Loucy (cell line): ENCODE results near the gene ZFHX3.
A peak's percentile ranks its signal among the peaks of the same experiment; 100 is the strongest.

Source experiments
- H2AFZ ChIP-seq: fragments of 200-600 bp; sonication (generic); 2 replicates; pipeline ENCODE4 v1.6.0; 2016; ENCODE audit warnings: antibody characterized with exemption, mild to moderate bottlenecking, low read length, moderate library complexity
- H3F3A ChIP-seq: fragments of 200-600 bp; 2 replicates; pipeline ENCODE4 v1.6.0; 2016; ENCODE audit warnings: antibody characterized with exemption, low read depth, mild to moderate bottlenecking
- H3K27me3 ChIP-seq: fragments of 200-600 bp; sonication (generic); 2 replicates; pipeline ENCODE4 v1.6.1; 2014; ENCODE audit warnings: low read length, mild to moderate bottlenecking; ENCODE audit not compliant: insufficient read depth, poor library complexity, severe bottlenecking
- H3K36me3 ChIP-seq: fragments of 200-600 bp; sonication (generic); 2 replicates; pipeline ENCODE4 v1.6.1; 2016; ENCODE audit warnings: low read length; ENCODE audit not compliant: insufficient read depth
- H3K4me1 ChIP-seq: fragments of 200-600 bp; sonication (generic); 2 replicates; pipeline ENCODE4 v1.5.1; 2014; ENCODE audit warnings: low read length, mild to moderate bottlenecking; ENCODE audit not compliant: insufficient read depth, poor library complexity, severe bottlenecking
- H3K4me2 ChIP-seq: fragments of 200-600 bp; sonication (generic); 2 replicates; pipeline ENCODE4 v1.6.0; 2014; ENCODE audit warnings: antibody characterized with exemption, low read length, low read depth, mild to moderate bottlenecking; ENCODE audit not compliant: poor library complexity, severe bottlenecking
- H3K4me3 ChIP-seq: fragments of 200-600 bp; sonication (generic); 2 replicates; pipeline ENCODE4 v1.5.1; 2014; ENCODE audit warnings: low read length, mild to moderate bottlenecking, mixed read lengths; ENCODE audit not compliant: poor library complexity, severe bottlenecking
- H3K79me2 ChIP-seq: fragments of 200-600 bp; sonication (generic); 2 replicates; pipeline ENCODE4 v1.6.1; 2014; ENCODE audit warnings: low read length; ENCODE audit not compliant: insufficient read depth
- H3K9ac ChIP-seq: fragments of 200-600 bp; sonication (generic); 2 replicates; pipeline ENCODE4 v1.6.0; 2014; ENCODE audit warnings: mild to moderate bottlenecking, low read depth, low read length, moderate library complexity; ENCODE audit not compliant: poor library complexity, severe bottlenecking
- H3K9me2 ChIP-seq: fragments of 200-600 bp; sonication (generic); replicated peaks from 2 replicates; pipeline ENCODE4 v1.6.1; 2016; ENCODE audit warnings: low read depth, low read length, mixed read lengths
- H3K9me3 ChIP-seq: fragments of 200-600 bp; sonication (generic); 2 replicates; pipeline ENCODE4 v1.6.1; 2014; ENCODE audit warnings: mild to moderate bottlenecking, antibody characterized with exemption, low read length, low read depth; ENCODE audit not compliant: insufficient read depth
- H4K20me1 ChIP-seq: fragments of 200-600 bp; sonication (generic); 2 replicates; pipeline ENCODE4 v1.6.0; 2014; ENCODE audit warnings: antibody characterized with exemption, low read length, mild to moderate bottlenecking; ENCODE audit not compliant: insufficient read depth, poor library complexity, severe bottlenecking
- EZH2phosphoT487 ChIP-seq: fragments of 200-600 bp; IDR thresholded peaks from 2 replicates; pipeline ENCODE4 v1.6.1; 2018; ENCODE audit warnings: antibody characterized with exemption, mild to moderate bottlenecking, moderate library complexity, borderline replicate concordance
- TF ChIP-seq, protein P1 (sequence below): fragments of 200-600 bp; sonication (generic); conservative IDR thresholded peaks from 2 replicates; pipeline ENCODE4 v1.5.1; 2014; ENCODE audit warnings: mild to moderate bottlenecking, antibody characterized with exemption, low read length

Gene ZFHX3

DNA sequence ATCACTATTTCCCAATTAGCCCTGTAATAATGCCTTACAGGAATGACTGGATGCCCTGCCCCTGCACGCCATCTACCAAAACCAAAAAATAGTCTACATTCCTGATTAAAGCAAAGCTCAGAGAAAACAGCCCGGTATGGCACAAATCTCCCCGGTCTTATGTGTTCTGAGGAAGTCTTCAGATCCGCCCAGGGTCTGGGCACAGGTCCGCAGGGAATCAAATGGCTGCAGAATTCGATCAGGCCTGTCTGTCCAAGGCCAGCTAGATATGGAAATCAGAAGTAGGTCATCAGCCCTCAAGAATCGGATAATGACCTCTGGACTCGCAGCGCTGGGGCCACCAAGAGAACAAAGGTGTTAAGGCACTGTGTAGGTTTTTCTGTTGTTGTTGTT, 171.0 kb downstream of the ZFHX3 start:
- Histone ChIP-seq H2AFZ (no peak overlapping the region), H3K36me3 (no peaks in the 10 kb centered on the region), H3K4me1 (peaks cover 69% of the 10 kb centered on the region), H3K27me3 (no peaks in the 10 kb centered on the region), H3K79me2 (peaks cover 9% of the 10 kb centered on the region; the same call in 1 of the 2 replicates), H3K9me3 (no peaks in the 10 kb centered on the region), H3K4me2 (peak overlapping the region; percentile 68), H3K4me3 (peak overlapping the region; percentile 47), H3K9me2 (no peaks in the 10 kb centered on the region), H3F3A (peaks cover 17% of the 10 kb centered on the region; the same call in 1 of the 2 replicates), H4K20me1 (no peaks in the 10 kb centered on the region), H3K9ac (peak overlapping the region; percentile 76)
- no peak for TF ChIP-seq EZH2phosphoT487
- TF ChIP-seq, protein P1, sequence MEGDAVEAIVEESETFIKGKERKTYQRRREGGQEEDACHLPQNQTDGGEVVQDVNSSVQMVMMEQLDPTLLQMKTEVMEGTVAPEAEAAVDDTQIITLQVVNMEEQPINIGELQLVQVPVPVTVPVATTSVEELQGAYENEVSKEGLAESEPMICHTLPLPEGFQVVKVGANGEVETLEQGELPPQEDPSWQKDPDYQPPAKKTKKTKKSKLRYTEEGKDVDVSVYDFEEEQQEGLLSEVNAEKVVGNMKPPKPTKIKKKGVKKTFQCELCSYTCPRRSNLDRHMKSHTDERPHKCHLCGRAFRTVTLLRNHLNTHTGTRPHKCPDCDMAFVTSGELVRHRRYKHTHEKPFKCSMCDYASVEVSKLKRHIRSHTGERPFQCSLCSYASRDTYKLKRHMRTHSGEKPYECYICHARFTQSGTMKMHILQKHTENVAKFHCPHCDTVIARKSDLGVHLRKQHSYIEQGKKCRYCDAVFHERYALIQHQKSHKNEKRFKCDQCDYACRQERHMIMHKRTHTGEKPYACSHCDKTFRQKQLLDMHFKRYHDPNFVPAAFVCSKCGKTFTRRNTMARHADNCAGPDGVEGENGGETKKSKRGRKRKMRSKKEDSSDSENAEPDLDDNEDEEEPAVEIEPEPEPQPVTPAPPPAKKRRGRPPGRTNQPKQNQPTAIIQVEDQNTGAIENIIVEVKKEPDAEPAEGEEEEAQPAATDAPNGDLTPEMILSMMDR, result no peak

DNA sequence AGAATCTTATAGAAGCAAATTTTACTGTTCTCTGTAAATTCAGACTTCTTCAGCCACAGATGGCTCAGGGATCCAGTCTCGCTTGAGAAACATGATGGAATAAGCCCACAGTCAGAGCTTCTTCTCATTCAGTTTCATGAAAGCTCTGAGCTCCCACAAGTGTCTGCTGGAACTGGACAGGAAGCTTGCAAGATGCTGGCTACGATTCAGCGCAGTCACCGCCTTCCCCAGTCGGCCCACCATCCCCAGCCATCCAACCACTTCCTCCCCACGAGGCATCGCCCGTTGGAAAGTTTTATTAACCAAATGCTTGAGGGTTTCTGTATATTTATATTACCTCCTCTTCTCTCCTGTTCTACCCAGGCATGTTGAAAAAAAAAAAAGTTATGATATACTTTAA, 171.7 kb downstream of the ZFHX3 start:
- Histone ChIP-seq H3F3A (peaks cover 17% of the 10 kb centered on the region; the same call in 1 of the 2 replicates), H4K20me1 (no peaks in the 10 kb centered on the region), H3K79me2 (peaks cover 9% of the 10 kb centered on the region; the same call in 1 of the 2 replicates), H3K9me2 (no peaks in the 10 kb centered on the region), H3K9me3 (no peaks in the 10 kb centered on the region), H3K4me3 (peak overlapping the region; percentile 47), H2AFZ (no peak overlapping the region), H3K36me3 (no peaks in the 10 kb centered on the region), H3K4me1 (peaks cover 67% of the 10 kb centered on the region), H3K9ac (peak overlapping the region; percentile 76), H3K27me3 (no peaks in the 10 kb centered on the region), H3K4me2 (peak overlapping the region; percentile 68)
- TF ChIP-seq, protein P1, result no peak
- TF ChIP-seq EZH2phosphoT487, result no peak

DNA sequence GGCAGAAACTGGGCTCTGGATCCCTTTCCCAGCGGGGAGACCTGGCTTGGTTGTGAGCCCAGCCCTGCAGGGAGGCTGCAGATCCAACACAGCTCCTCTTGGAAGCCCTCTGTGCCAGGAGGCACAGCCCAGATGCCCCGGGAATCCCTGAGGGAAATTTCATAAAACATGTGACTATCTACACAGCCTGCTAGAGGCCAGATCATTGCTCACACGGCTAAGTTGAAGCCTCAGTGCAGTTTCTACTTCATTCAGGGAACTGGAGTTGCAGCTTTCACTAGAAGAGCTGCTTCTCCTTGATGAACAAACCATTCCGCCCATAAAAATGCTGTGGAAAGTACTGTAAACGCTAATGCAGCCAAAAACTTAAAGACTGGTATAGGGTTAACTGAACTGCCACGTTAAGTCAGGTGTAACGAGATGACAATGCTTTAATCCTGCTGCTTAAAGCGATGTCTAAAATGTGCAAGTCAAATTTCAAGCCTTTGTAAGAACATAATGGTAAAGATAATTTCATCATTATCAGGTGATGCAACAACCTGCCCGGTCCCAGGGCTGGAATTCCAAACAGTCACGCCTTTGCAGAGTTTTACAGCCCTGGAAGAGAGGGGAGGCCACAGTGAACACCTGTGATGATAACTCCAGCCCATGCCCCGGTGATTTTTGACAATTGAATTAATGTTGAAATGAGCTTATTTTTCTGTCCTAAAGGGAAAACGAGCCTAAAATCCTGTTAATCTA, 172.5 kb downstream of the ZFHX3 start:
- peak overlapping the region; percentile 42 for H3K4me3 ChIP-seq
- peak overlapping the region; percentile 76 for H3K9ac ChIP-seq
- peak overlapping the region; percentile 68 for H3K4me2 ChIP-seq
- peaks cover 17% of the 10 kb centered on the region; the same call in 1 of the 2 replicates for H3F3A ChIP-seq
- peaks cover 60% of the 10 kb centered on the region for H3K4me1 ChIP-seq
- peaks cover 9% of the 10 kb centered on the region; the same call in 1 of the 2 replicates for H3K79me2 ChIP-seq
- H3K9me2 ChIP-seq, result no peaks in the 10 kb centered on the region
- TF ChIP-seq, protein P1, result no peak
- no peak for TF ChIP-seq EZH2phosphoT487
- H2AFZ ChIP-seq, result no peak overlapping the region
- no peaks in the 10 kb centered on the region for H3K9me3 ChIP-seq
- H3K27me3 ChIP-seq, result no peaks in the 10 kb centered on the region
- no peaks in the 10 kb centered on the region for H4K20me1 ChIP-seq
- no peaks in the 10 kb centered on the region for H3K36me3 ChIP-seq
